Stomach (tissue), 4 donors: ENCODE data around the gene LACC1.

Experiments
- CTCF ChIP-seq, 7 experiments: fragments of 450-650 bp in 4 of 7; fragments of 200-600 bp in 3 of 7; sonication (generic) in 3 of 7; IDR thresholded peaks; one replicate each; pipeline ENCODE4 v1.5.1; 2016 to 2019; ENCODE audit warnings: antibody characterized with exemption in 7 of 7, control low read depth in 2 of 7, mild to moderate bottlenecking in 1 of 7
- POLR2A ChIP-seq, 4 donors: fragments of 450-650 bp; IDR thresholded peaks; one replicate each; pipeline ENCODE4 v1.6.1; 2016; ENCODE audit warnings: antibody characterized with exemption in 4 of 4, control low read depth in 2 of 4, mild to moderate bottlenecking in 1 of 4, moderate library complexity in 1 of 4
- POLR2AphosphoS5 ChIP-seq, 3 donors: sonication (generic); formaldehyde crosslinking; IDR thresholded peaks; one replicate each; pipeline ENCODE4 v1.6.1; 2016; ENCODE audit warnings: antibody characterized with exemption in 3 of 3

GRCh38 chr13:43877766-43878165 lies 1.9 kb upstream of the LACC1 start:
- no peak for TF ChIP-seq POLR2AphosphoS5 (IDR thresholded peaks at IDR 0.05)
- TF ChIP-seq POLR2A (IDR thresholded peaks at IDR 0.05): no peak
- TF ChIP-seq CTCF (IDR thresholded peaks at IDR 0.05): no peak
